Measurements from ENCODE around the gene PPP1R12A. TPM values are rescaled to one million over a fixed set of nuclear protein-coding genes. Genes with fewer than 3 reads are reported as not detected.

The PPP1R12A gene
- total RNA-seq, 6 experiments from 2014 or later: 104 to 122 (median 113) TPM

GRCh38 chr12:79939728-79940310, 4.9 kb upstream of the PPP1R12A start:
- peaks cover 8% of the 10 kb centered on the region; the same call in 1 of the 2 replicates for H3K36me3 Mint-ChIP-seq (ENCODE audit: low read depth)
- H3K9me3 Mint-ChIP-seq: no peaks in the 10 kb centered on the region
- no peak overlapping the region for H3K4me3 Mint-ChIP-seq

GRCh38 chr12:79938843-79939242, 3.9 kb upstream of the PPP1R12A start:
- Mint-ChIP-seq H3K9me3 (no peaks in the 10 kb centered on the region), H3K4me1 (ENCODE audit: low read depth) (peaks cover 16% of the 10 kb centered on the region), H3K27me3 (ENCODE audit: insufficient read depth) (peaks cover 2% of the 10 kb centered on the region), H3K4me3 (no peak overlapping the region), H3K36me3 (ENCODE audit: low read depth) (peaks cover 13% of the 10 kb centered on the region), H3K27ac (no peak overlapping the region)
- TF ChIP-seq CTCF (IDR thresholded peaks at IDR 0.05): no peak
- no peak for DNase-seq

More at GRCh38 chr12:79939728-79940310, 4.9 kb upstream of the PPP1R12A start:
- Mint-ChIP-seq H3K4me1 (ENCODE audit: low read depth) (peaks cover 16% of the 10 kb centered on the region), H3K27ac (peak overlapping the region; percentile 23; the same call in 1 of the 2 replicates), H3K27me3 (ENCODE audit: insufficient read depth) (no peaks in the 10 kb centered on the region; the same call in 1 of the 2 replicates)
- TF ChIP-seq CTCF (IDR thresholded peaks at IDR 0.05): no peak
- DNase-seq: no peak

GRCh38 chr12:79936670-79937069, 1.8 kb upstream of the PPP1R12A start:
- TF ChIP-seq CTCF (IDR thresholded peaks at IDR 0.05): no peak
- H3K27ac Mint-ChIP-seq: no peak overlapping the region
- H3K27me3 Mint-ChIP-seq (ENCODE audit: insufficient read depth): peaks cover 2% of the 10 kb centered on the region
- H3K36me3 Mint-ChIP-seq (ENCODE audit: low read depth): peaks cover 28% of the 10 kb centered on the region
- H3K4me1 Mint-ChIP-seq (ENCODE audit: low read depth): peaks cover 31% of the 10 kb centered on the region
- DNase-seq: no peak
- H3K9me3 Mint-ChIP-seq: no peaks in the 10 kb centered on the region
- peak overlapping the region; percentile 97 for H3K4me3 Mint-ChIP-seq

GRCh38 chr12:79935624-79936345, 888 bp upstream of the PPP1R12A start:
- peaks cover 37% of the 10 kb centered on the region for H3K4me1 Mint-ChIP-seq (ENCODE audit: low read depth)
- TF ChIP-seq CTCF (IDR thresholded peaks at IDR 0.05): no peak
- H3K36me3 Mint-ChIP-seq (ENCODE audit: low read depth): peaks cover 28% of the 10 kb centered on the region
- H3K27ac Mint-ChIP-seq: peak overlapping the region; percentile 99
- DNase-seq: peak; percentile 16
- no peaks in the 10 kb centered on the region for H3K9me3 Mint-ChIP-seq
- H3K27me3 Mint-ChIP-seq (ENCODE audit: insufficient read depth): peaks cover 2% of the 10 kb centered on the region
- H3K4me3 Mint-ChIP-seq: peak overlapping the region; percentile 97

- Mint-ChIP-seq H3K4me3 (peak overlapping the region; percentile 97), H3K27ac (peak overlapping the region; percentile 99), H3K27me3 (ENCODE audit: insufficient read depth) (peaks cover 2% of the 10 kb centered on the region), H3K36me3 (ENCODE audit: low read depth) (peaks cover 29% of the 10 kb centered on the region), H3K4me1 (ENCODE audit: low read depth) (peaks cover 50% of the 10 kb centered on the region), H3K9me3 (no peaks in the 10 kb centered on the region)
- TF ChIP-seq CTCF (IDR thresholded peaks at IDR 0.05): no peak
- DNase-seq: peak; percentile 6
Measured at GRCh38 chr12:79934281-79935020, 446 bp downstream of the PPP1R12A start.

Data from HFFc6 (cell line).